Keratinocyte (primary cell): ENCODE measurements around the gene DHPS.

Experiments used
- EZH2 ChIP-seq: IDR thresholded peaks from one replicate; pipeline ENCODE4 v1.6.1; 2012; ENCODE audit warnings: inconsistent platforms, mild to moderate bottlenecking, low read length, moderate library complexity
- TF ChIP-seq, protein P1 (sequence below), 3 experiments: IDR thresholded peaks in 1 of 3; conservative IDR thresholded peaks in 1 of 3; optimal IDR thresholded peaks in 1 of 3; 2 replicates in 2 of 3; 3 replicates in 1 of 3; pipeline versions ENCODE3 to v1.5.1; 2011; ENCODE audit warnings: low read length in 3 of 3, mild to moderate bottlenecking in 3 of 3, moderate library complexity in 2 of 3, control low read depth in 1 of 3, inconsistent platforms in 1 of 3; ENCODE audit not compliant: insufficient read depth in 2 of 3; ENCODE audit errors: extremely low read depth in 1 of 3

DNA sequence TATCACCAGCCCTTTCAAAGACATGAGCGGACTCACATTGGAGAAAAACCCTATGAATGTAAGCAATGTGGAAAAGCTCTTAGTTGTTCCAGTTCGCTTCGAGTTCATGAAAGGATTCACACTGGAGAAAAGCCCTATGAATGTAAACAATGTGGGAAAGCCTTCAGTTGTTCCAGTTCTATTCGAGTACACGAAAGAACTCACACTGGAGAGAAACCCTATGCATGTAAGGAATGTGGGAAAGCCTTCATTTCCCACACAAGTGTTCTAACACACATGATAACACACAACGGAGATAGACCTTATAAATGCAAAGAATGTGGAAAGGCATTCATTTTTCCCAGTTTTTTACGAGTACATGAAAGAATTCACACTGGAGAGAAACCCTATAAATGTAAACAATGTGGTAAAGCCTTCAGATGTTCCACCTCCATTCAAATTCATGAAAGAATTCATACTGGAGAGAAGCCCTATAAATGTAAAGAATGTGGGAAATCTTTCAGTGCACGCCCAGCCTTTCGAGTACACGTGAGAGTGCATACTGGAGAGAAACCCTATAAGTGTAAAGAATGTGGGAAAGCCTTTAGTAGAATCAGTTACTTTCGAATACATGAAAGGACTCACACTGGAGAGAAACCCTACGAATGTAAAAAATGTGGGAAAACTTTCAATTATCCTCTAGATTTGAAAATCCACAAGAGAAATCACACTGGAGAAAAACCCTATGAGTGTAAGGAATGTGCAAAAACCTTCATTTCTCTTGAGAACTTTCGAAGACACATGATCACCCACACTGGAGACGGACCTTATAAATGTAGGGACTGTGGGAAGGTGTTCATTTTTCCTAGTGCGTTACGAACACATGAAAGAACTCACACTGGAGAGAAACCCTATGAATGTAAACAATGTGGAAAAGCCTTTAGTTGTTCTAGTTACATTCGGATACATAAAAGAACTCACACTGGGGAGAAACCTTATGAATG, 53.3 kb downstream of the DHPS start:
- TF ChIP-seq, protein P1, sequence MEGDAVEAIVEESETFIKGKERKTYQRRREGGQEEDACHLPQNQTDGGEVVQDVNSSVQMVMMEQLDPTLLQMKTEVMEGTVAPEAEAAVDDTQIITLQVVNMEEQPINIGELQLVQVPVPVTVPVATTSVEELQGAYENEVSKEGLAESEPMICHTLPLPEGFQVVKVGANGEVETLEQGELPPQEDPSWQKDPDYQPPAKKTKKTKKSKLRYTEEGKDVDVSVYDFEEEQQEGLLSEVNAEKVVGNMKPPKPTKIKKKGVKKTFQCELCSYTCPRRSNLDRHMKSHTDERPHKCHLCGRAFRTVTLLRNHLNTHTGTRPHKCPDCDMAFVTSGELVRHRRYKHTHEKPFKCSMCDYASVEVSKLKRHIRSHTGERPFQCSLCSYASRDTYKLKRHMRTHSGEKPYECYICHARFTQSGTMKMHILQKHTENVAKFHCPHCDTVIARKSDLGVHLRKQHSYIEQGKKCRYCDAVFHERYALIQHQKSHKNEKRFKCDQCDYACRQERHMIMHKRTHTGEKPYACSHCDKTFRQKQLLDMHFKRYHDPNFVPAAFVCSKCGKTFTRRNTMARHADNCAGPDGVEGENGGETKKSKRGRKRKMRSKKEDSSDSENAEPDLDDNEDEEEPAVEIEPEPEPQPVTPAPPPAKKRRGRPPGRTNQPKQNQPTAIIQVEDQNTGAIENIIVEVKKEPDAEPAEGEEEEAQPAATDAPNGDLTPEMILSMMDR (optimal IDR thresholded peaks at IDR 0.05 in 1 of 3, IDR thresholded peaks at IDR 0.05 in 1 of 3, conservative IDR thresholded peaks at IDR 0.05 in 1 of 3; ENCODE audit: extremely low read depth in 1 of 3, insufficient read depth in 2 of 3, low read length in 3 of 3): no peak
- TF ChIP-seq EZH2: no peak
